ACC112 (cell line): ENCODE measurements around the gene GALNTL6.

Experiments
- H2AFZ ChIP-seq: fragments of 200-600 bp; sonication (generic); one replicate; pipeline ENCODE4 v1.6.0; 2017; ENCODE audit warnings: antibody characterized with exemption, low read length; ENCODE audit not compliant: unreplicated experiment
- H3K27ac ChIP-seq: fragments of 200-600 bp; sonication (generic); 2 replicates; pipeline ENCODE4 v1.5.1; 2014; ENCODE audit warnings: low read depth, mild to moderate bottlenecking, antibody characterized with exemption, low read length, moderate library complexity
- H3K27me3 ChIP-seq: fragments of 200-600 bp; sonication (generic); 2 replicates; pipeline ENCODE4 v1.6.1; 2014; ENCODE audit warnings: mild to moderate bottlenecking, antibody characterized with exemption, low read length, moderate library complexity, mixed read lengths; ENCODE audit not compliant: insufficient read depth
- H3K36me3 ChIP-seq: fragments of 200-600 bp; sonication (generic); 2 replicates; pipeline ENCODE4 v1.6.1; 2016; ENCODE audit warnings: mild to moderate bottlenecking, antibody characterized with exemption, low read length, moderate library complexity, mixed read lengths; ENCODE audit not compliant: insufficient read depth
- H3K4me1 ChIP-seq: fragments of 200-600 bp; sonication (generic); one replicate; pipeline ENCODE4 v1.6.1; 2016; ENCODE audit warnings: low read length, mixed read lengths; ENCODE audit not compliant: insufficient read depth, unreplicated experiment, control insufficient read depth
- H3K4me3 ChIP-seq: fragments of 200-600 bp; sonication (generic); 2 replicates; pipeline ENCODE4 v1.5.1; 2014; ENCODE audit warnings: mild to moderate bottlenecking, low read depth, low read length
- H3K79me2 ChIP-seq: fragments of 200-600 bp; sonication (generic); one replicate; pipeline ENCODE4 v1.6.0; 2016; ENCODE audit warnings: low read length; ENCODE audit not compliant: control insufficient read depth, unreplicated experiment, insufficient read depth

GALNTL6 gene

GRCh38 chr4:172173206-172173605, 360.0 kb downstream of the GALNTL6 start:
- no peaks in the 10 kb centered on the region for H3K36me3 ChIP-seq
- no peak overlapping the region for H3K4me3 ChIP-seq
- H3K79me2 ChIP-seq = no peaks in the 10 kb centered on the region
- no peaks in the 10 kb centered on the region for H3K4me1 ChIP-seq
- H3K27ac ChIP-seq = no peak overlapping the region
- no peaks in the 10 kb centered on the region for H3K27me3 ChIP-seq
- no peak overlapping the region for H2AFZ ChIP-seq

GRCh38 chr4:172177382-172177781, 364.2 kb downstream of the GALNTL6 start:
- Histone ChIP-seq H3K4me3 (no peak overlapping the region), H3K4me1 (no peaks in the 10 kb centered on the region), H2AFZ (no peak overlapping the region), H3K36me3 (no peaks in the 10 kb centered on the region), H3K27ac (no peak overlapping the region), H3K27me3 (no peaks in the 10 kb centered on the region), H3K79me2 (no peaks in the 10 kb centered on the region)

GRCh38 chr4:172188248-172188988, 375.2 kb downstream of the GALNTL6 start:
- no peaks in the 10 kb centered on the region for H3K27me3 ChIP-seq
- no peak overlapping the region for H3K4me3 ChIP-seq
- no peaks in the 10 kb centered on the region for H3K4me1 ChIP-seq
- H3K36me3 ChIP-seq = no peaks in the 10 kb centered on the region
- H3K79me2 ChIP-seq = no peaks in the 10 kb centered on the region
- no peak overlapping the region for H2AFZ ChIP-seq
- no peak overlapping the region for H3K27ac ChIP-seq

- no peaks in the 10 kb centered on the region for H3K36me3 ChIP-seq
- H2AFZ ChIP-seq = no peak overlapping the region
- H3K4me1 ChIP-seq = no peaks in the 10 kb centered on the region
- H3K79me2 ChIP-seq = no peaks in the 10 kb centered on the region
- no peaks in the 10 kb centered on the region for H3K27me3 ChIP-seq
- H3K4me3 ChIP-seq = no peak overlapping the region
- no peak overlapping the region for H3K27ac ChIP-seq
Observed at GRCh38 chr4:172202480-172203076, 389.4 kb downstream of the GALNTL6 start.

- Histone ChIP-seq H3K27me3 (no peaks in the 10 kb centered on the region), H2AFZ (no peak overlapping the region), H3K36me3 (no peaks in the 10 kb centered on the region), H3K27ac (no peak overlapping the region), H3K4me3 (no peak overlapping the region), H3K4me1 (no peaks in the 10 kb centered on the region), H3K79me2 (no peaks in the 10 kb centered on the region)
Observed at GRCh38 chr4:172207258-172207657, 394.1 kb downstream of the GALNTL6 start.

- H3K4me1 ChIP-seq = no peaks in the 10 kb centered on the region
- H3K27me3 ChIP-seq = no peaks in the 10 kb centered on the region
- no peak overlapping the region for H3K4me3 ChIP-seq
- H3K79me2 ChIP-seq = no peaks in the 10 kb centered on the region
- no peaks in the 10 kb centered on the region for H3K36me3 ChIP-seq
- no peak overlapping the region for H3K27ac ChIP-seq
- no peak overlapping the region for H2AFZ ChIP-seq
Observed at GRCh38 chr4:172207886-172208285, 394.7 kb downstream of the GALNTL6 start.

- Histone ChIP-seq H3K4me1 (no peaks in the 10 kb centered on the region), H2AFZ (no peak overlapping the region)
Observed at GRCh38 chr4:172220679-172221078, 407.5 kb downstream of the GALNTL6 start.

GRCh38 chr4:172225457-172225856, 412.3 kb downstream of the GALNTL6 start:
- H3K36me3 ChIP-seq = no peaks in the 10 kb centered on the region
- H3K27me3 ChIP-seq = no peaks in the 10 kb centered on the region
- H2AFZ ChIP-seq = no peak overlapping the region
- H3K4me3 ChIP-seq = no peak overlapping the region
- no peak overlapping the region for H3K27ac ChIP-seq
- no peaks in the 10 kb centered on the region for H3K79me2 ChIP-seq
- H3K4me1 ChIP-seq = no peaks in the 10 kb centered on the region

More at GRCh38 chr4:172220679-172221078, 407.5 kb downstream of the GALNTL6 start:
- Histone ChIP-seq H3K4me3 (no peak overlapping the region), H3K36me3 (no peaks in the 10 kb centered on the region), H3K27ac (no peak overlapping the region), H3K27me3 (no peaks in the 10 kb centered on the region), H3K79me2 (no peaks in the 10 kb centered on the region)

GRCh38 chr4:172232966-172233365, 419.8 kb downstream of the GALNTL6 start:
- Histone ChIP-seq H3K27me3 (no peaks in the 10 kb centered on the region), H3K36me3 (no peaks in the 10 kb centered on the region), H2AFZ (no peak overlapping the region), H3K4me3 (no peak overlapping the region), H3K79me2 (no peaks in the 10 kb centered on the region), H3K4me1 (no peaks in the 10 kb centered on the region), H3K27ac (no peak overlapping the region)

- no peak overlapping the region for H2AFZ ChIP-seq
- H3K27ac ChIP-seq = no peak overlapping the region
- H3K27me3 ChIP-seq = no peaks in the 10 kb centered on the region
- no peak overlapping the region for H3K4me3 ChIP-seq
- H3K4me1 ChIP-seq = no peaks in the 10 kb centered on the region
- no peaks in the 10 kb centered on the region for H3K36me3 ChIP-seq
- H3K79me2 ChIP-seq = no peaks in the 10 kb centered on the region
Observed at GRCh38 chr4:172243551-172243950, 430.3 kb downstream of the GALNTL6 start.

- Histone ChIP-seq H3K4me3 (no peak overlapping the region), H3K27ac (no peak overlapping the region), H3K36me3 (no peaks in the 10 kb centered on the region), H3K79me2 (no peaks in the 10 kb centered on the region), H3K27me3 (no peaks in the 10 kb centered on the region), H2AFZ (no peak overlapping the region), H3K4me1 (no peaks in the 10 kb centered on the region)
Observed at GRCh38 chr4:172245516-172245915, 432.3 kb downstream of the GALNTL6 start.
